ENCODE data around the gene SLC7A6. TPM values are rescaled to one million over a fixed set of nuclear protein-coding genes. Genes with fewer than 3 reads are reported as not detected.
A peak's percentile ranks its signal among the peaks of the same experiment; 100 is the strongest.

Gene SLC7A6
- total and polyA plus RNA-seq, 2 of the 13 experiments (the other 11 are each of a cell fraction or from before 2014, with no cell fraction given), result 35.8 to 70.8 TPM

- ATAC-seq (no peak), DNase-seq (ENCODE audit: low spot score) (no peak), FAIRE-seq (no peak)
- Histone ChIP-seq H3K4me2 (ENCODE audit: low read depth, low read length) (no peak overlapping the region), H3K4me3 (replicated peaks in 1 of 3; ENCODE audit: insufficient read depth in 1 of 3, low read depth in 2 of 3, low read length in 3 of 3) (no peak overlapping the region), H3K27ac (ENCODE audit: extremely low read length, insufficient read depth, low read length) (no peak overlapping the region), H2AFZ (ENCODE audit: low read length) (no peak overlapping the region), H4K20me1 (ENCODE audit: insufficient read depth, low read length) (no peaks in the 10 kb centered on the region), H3K36me3 (replicated peaks in 1 of 2; ENCODE audit: control insufficient read depth in 1 of 2, insufficient read depth in 2 of 2, low read length in 2 of 2) (peaks cover 35 to 51% of the 10 kb centered on the region in 2 experiments), H3K79me2 (ENCODE audit: insufficient read depth, low read length) (no peaks in the 10 kb centered on the region), H3K4me1 (ENCODE audit: insufficient read depth, low read length) (peaks cover 26% of the 10 kb centered on the region), H3K9ac (ENCODE audit: insufficient read depth, low read depth, low read length) (no peak overlapping the region), H3K9me3 (ENCODE audit: low read length) (no peaks in the 10 kb centered on the region), H3K27me3 (ENCODE audit: control insufficient read depth in 1 of 2, insufficient read depth in 2 of 2, low read length in 2 of 2) (no peaks in the 10 kb centered on the region)
- BruUV-seq (replicated peaks), result no TSS peak
- 98% methylated on average over 5 of the region's 5 CpGs for WGBS (ENCODE audit: low lambda C conversion rate)
- intact Hi-C loops (cut with micrococcal nuclease; ENCODE audit: unreplicated experiment) (no loop called here), in situ Hi-C loops (cut with HindIII; ENCODE audit: extremely low pct_ligation_motif_present, low pct_unique_long_range_greater_than_20kb) (loop anchor here (10.0 kb wide), 1 partner anchor 250 kb away; the partner anchor contains the start of gene NFATC3)
- ChIA-PET CTCF (ENCODE audit: low intra/inter-chr PET ratio, low total read pairs) (no interaction called here), POLR2A (no interaction called here)
- no peak for TF ChIP-seq ZFP37 (CRISPR knock-in tag; IDR thresholded peaks at IDR 0.05; ENCODE audit: borderline replicate concordance)
- no peak for TF ChIP-seq KDM3A (CRISPR knock-in tag; IDR thresholded peaks at IDR 0.05; ENCODE audit: low read depth)
- TF ChIP-seq NR2C2 (CRISPR knock-in tag; IDR thresholded peaks at IDR 0.05; ENCODE audit: borderline replicate concordance), result no peak
These were observed 70.8 kb downstream of the SLC7A6 start for GRCh38 chr16:68335175-68335574.

- intact Hi-C loops (cut with micrococcal nuclease; ENCODE audit: unreplicated experiment), result no loop called here
- no peak for TF ChIP-seq AKAP8 (CRISPR knock-in tag; IDR thresholded peaks at IDR 0.05)
- TF ChIP-seq NFYB (CRISPR knock-in tag; IDR thresholded peaks at IDR 0.05), result no peak
- TF ChIP-seq JUN (CRISPR knock-in tag; IDR thresholded peaks at IDR 0.05), result no peak
- peak; percentile 72 for TF ChIP-seq RBM22 (optimal IDR thresholded peaks at IDR 0.05; ENCODE audit: low read length)
- TF ChIP-seq ZNF333 (CRISPR knock-in tag; IDR thresholded peaks at IDR 0.05; ENCODE audit: borderline replicate concordance), result no peak
- no peak for TF ChIP-seq ZNF770 (CRISPR knock-in tag; IDR thresholded peaks at IDR 0.05)
- no peak for TF ChIP-seq ZNF816 (CRISPR knock-in tag; IDR thresholded peaks at IDR 0.05; ENCODE audit: borderline replicate concordance)
- no peak for TF ChIP-seq ZNF687 (CRISPR knock-in tag; IDR thresholded peaks at IDR 0.05)
These were observed 74.2 kb downstream of the SLC7A6 start for GRCh38 chr16:68338326-68339119.

More at GRCh38 chr16:68338326-68339119, 74.2 kb downstream of the SLC7A6 start:
- H3K36me3 ChIP-seq (replicated peaks in 1 of 2; ENCODE audit: control insufficient read depth in 1 of 2, insufficient read depth in 2 of 2, low read length in 2 of 2), result peaks cover 45 to 74% of the 10 kb centered on the region in 2 experiments
- WGBS (ENCODE audit: low lambda C conversion rate), result 89% methylated on average over 16 of the region's 16 CpGs
- H3K9me3 ChIP-seq (ENCODE audit: low read length), result no peaks in the 10 kb centered on the region
- no peaks in the 10 kb centered on the region for H4K20me1 ChIP-seq (ENCODE audit: insufficient read depth, low read length)
- ChIA-PET CTCF (ENCODE audit: low intra/inter-chr PET ratio, low total read pairs) (no interaction called here), POLR2A (interaction anchor here (0.9 kb wide), 1 partner anchor 81 kb away, joined by 3 read pairs; no protein-coding TSS in a partner anchor)
- no peak overlapping the region for H3K27ac ChIP-seq (ENCODE audit: extremely low read length, insufficient read depth, low read length)
- no TSS peak for BruUV-seq (replicated peaks)
- in situ Hi-C loops (cut with HindIII; ENCODE audit: extremely low pct_ligation_motif_present, low pct_unique_long_range_greater_than_20kb), result loop anchor here (10.0 kb wide), 1 partner anchor 254 kb away; the partner anchor contains the start of gene NFATC3
- H3K4me1 ChIP-seq (ENCODE audit: insufficient read depth, low read length), result peaks cover under 1% of the 10 kb centered on the region; the same call in 1 of the 2 replicates
- H3K27me3 ChIP-seq (ENCODE audit: control insufficient read depth in 1 of 2, insufficient read depth in 2 of 2, low read length in 2 of 2), result no peaks in the 10 kb centered on the region
- H3K4me3 ChIP-seq (replicated peaks in 1 of 3; ENCODE audit: insufficient read depth in 1 of 3, low read depth in 2 of 3, low read length in 3 of 3), result no peak overlapping the region
- no peak overlapping the region for H3K9ac ChIP-seq (ENCODE audit: insufficient read depth, low read depth, low read length)
- no peaks in the 10 kb centered on the region for H3K79me2 ChIP-seq (ENCODE audit: insufficient read depth, low read length)
- no peak overlapping the region for H2AFZ ChIP-seq (ENCODE audit: low read length)
- DNase-seq (ENCODE audit: low spot score) (no peak), FAIRE-seq (no peak), ATAC-seq (no peak; the same call in 2 of the 3 replicates)
- H3K4me2 ChIP-seq (ENCODE audit: low read depth, low read length), result no peak overlapping the region
